GM15510 (cell line): ENCODE measurements around the gene GOLGA3.

Source experiments
- POLR2A ChIP-seq: IDR thresholded peaks from 3 replicates; pipeline ENCODE4 v1.6.1; 2011; ENCODE audit warnings: borderline replicate concordance; ENCODE audit not compliant: insufficient read length; ENCODE audit errors: extremely low read depth

GOLGA3 gene

GRCh38 chr12:132727091-132727794, 101.4 kb downstream of the GOLGA3 start:
- TF ChIP-seq POLR2A = no peak

GRCh38 chr12:132726386-132726785, 102.3 kb downstream of the GOLGA3 start:
- TF ChIP-seq POLR2A = no peak

- TF ChIP-seq POLR2A = no peak
These were observed 104.0 kb downstream of the GOLGA3 start for GRCh38 chr12:132724506-132725241.

DNA sequence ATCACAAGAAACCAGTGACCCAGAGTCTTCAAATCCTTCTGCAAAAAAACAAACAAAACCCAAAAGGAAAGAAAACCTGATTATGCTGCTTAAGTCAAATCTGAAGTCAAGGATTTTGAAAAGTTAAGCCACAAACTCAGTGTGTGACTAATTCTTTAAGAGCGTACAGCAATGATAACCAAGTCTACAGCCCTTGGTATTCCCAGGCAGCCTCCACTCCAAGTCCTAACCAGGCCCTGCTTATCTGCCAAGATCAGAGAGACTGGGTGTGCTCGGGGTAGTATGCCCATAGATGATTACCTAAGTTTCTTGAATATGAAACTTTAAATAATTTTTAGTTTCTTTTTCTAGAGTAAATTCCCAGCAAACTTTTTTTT, 104.9 kb downstream of the GOLGA3 start:
- no peak for TF ChIP-seq POLR2A

DNA sequence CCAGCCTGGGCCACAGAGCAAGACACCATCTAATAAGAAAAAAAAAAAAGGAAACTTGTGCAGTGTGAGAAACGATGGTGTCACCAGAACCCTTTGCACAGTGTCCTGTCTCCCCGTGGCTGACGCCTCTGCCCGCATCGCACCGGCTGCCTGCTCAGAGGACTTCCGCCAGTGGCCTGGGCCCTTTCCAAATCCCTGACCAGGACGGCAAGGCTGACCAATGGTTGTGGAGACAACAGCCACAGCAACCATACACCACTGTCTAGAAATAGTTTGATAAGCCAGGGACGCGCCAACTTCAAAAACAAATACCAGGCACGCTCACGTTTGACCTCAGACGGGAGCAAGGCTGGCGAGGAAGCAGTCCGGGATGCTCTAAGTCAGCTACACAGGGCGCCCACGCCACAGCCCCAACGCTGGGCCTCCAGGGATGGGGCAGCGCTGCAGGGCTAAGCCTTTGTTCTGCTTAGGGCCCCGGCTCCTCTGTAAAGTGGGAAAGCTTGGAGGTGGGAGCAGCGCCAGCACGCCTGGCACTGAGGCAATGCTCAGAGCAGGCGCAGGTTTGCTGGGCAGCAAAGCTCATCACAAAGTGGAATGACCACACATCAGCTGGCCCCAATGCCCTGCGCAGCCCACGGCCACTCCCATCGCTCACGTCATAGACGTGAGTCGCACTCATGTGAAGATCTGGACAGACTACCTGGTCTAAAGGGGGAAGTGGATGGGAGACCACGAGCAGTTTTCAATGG, 105.5 kb downstream of the GOLGA3 start:
- TF ChIP-seq POLR2A = no peak

- no peak for TF ChIP-seq POLR2A
These were observed 107.9 kb downstream of the GOLGA3 start for GRCh38 chr12:132720606-132721345.

DNA sequence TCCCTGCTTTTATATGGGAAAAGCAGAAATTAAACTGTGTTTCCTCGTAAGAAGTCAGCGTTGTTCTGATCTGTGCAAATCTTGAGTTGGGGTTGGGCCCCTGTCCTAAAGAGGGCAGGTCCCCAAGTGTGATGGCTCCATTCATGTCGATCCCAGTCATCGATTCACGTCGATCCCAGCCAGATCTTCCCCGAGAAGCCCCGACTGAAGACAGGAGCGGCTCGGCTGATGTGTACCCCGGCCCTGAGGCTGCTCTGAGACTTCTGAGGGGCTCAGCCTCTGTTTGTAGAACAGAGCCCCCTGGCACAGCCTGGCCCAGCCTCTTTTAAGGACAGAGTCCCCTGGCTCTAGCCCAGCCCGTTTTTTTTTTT, 108.7 kb downstream of the GOLGA3 start:
- no peak for TF ChIP-seq POLR2A

GRCh38 chr12:132719141-132719953, 109.3 kb downstream of the GOLGA3 start:
- TF ChIP-seq POLR2A = no peak
